Liver (tissue), 9 donors: ENCODE data around the gene DYNLL2. TPM values are rescaled to one million over a fixed set of nuclear protein-coding genes. Genes with fewer than 3 reads are reported as not detected.
"Not testable (repeated sequence)": the region's sequence is repeated elsewhere in the genome, so short reads cannot be mapped to it uniquely, and the experiment has no call there.

Source experiments
- DNase-seq: peaks from one replicate; pipeline ENCODE4 v3.0.0-alpha.2; 2017; ENCODE audit warnings: low spot score
- H3K27ac ChIP-seq, 2 donors: one replicate each; pipeline ENCODE4 v1.7.0; 2013; ENCODE audit warnings: inconsistent platforms in 2 of 2, low read length in 2 of 2, control low read depth in 1 of 2, low read depth in 1 of 2, mild to moderate bottlenecking in 1 of 2
- H3K27me3 ChIP-seq, 4 donors: one replicate each; pipeline versions ENCODE4 v1.6.1 to v1.7.0; 2013; ENCODE audit warnings: low read length in 3 of 4, inconsistent platforms in 1 of 4, mild to moderate bottlenecking in 1 of 4, moderate library complexity in 1 of 4; ENCODE audit not compliant: control insufficient read depth in 4 of 4, insufficient read depth in 4 of 4
- H3K36me3 ChIP-seq, 4 donors: one replicate each; pipeline versions ENCODE4 v1.6.1 to v1.7.0; 2013; ENCODE audit warnings: low read length in 3 of 4, mild to moderate bottlenecking in 3 of 4, low read depth in 1 of 4, moderate library complexity in 1 of 4; ENCODE audit not compliant: control insufficient read depth in 4 of 4, insufficient read depth in 3 of 4
- H3K4me1 ChIP-seq, 4 donors: one replicate each; pipeline versions ENCODE4 v1.6.1 to v1.7.0; 2013; ENCODE audit warnings: low read length in 3 of 4, mild to moderate bottlenecking in 3 of 4, moderate library complexity in 1 of 4; ENCODE audit not compliant: control insufficient read depth in 4 of 4, insufficient read depth in 4 of 4
- H3K4me3 ChIP-seq, 3 donors: one replicate each; pipeline versions ENCODE4 v1.6.1 to v1.7.0; 2013; ENCODE audit warnings: low read length in 3 of 3, control low read depth in 1 of 3, low read depth in 1 of 3, mild to moderate bottlenecking in 1 of 3
- H3K9ac ChIP-seq, 2 donors: one replicate each; pipeline ENCODE4 v1.7.0; 2013; ENCODE audit warnings: low read length in 2 of 2, mild to moderate bottlenecking in 2 of 2, moderate library complexity in 2 of 2, control low read depth in 1 of 2, low read depth in 1 of 2
- H3K9me3 ChIP-seq, 4 donors: one replicate each; pipeline versions ENCODE4 v1.6.1 to v1.7.0; 2013; ENCODE audit warnings: low read length in 3 of 4; ENCODE audit not compliant: control insufficient read depth in 4 of 4
- FOXA1 ChIP-seq: IDR thresholded peaks from 2 replicates; pipeline ENCODE4 v1.6.1; 2016; ENCODE audit warnings: antibody characterized with exemption
- GABPA ChIP-seq, 2 donors: IDR thresholded peaks in 1 of 2; conservative IDR thresholded peaks in 1 of 2; 2 replicates each; pipeline ENCODE4 v1.6.1; 2016; ENCODE audit warnings: antibody characterized with exemption in 2 of 2, mild to moderate bottlenecking in 1 of 2, moderate library complexity in 1 of 2
- HNF4A ChIP-seq, 2 donors: conservative IDR thresholded peaks; 2 replicates each; pipeline ENCODE4 v1.6.1; 2016; ENCODE audit warnings: antibody characterized with exemption in 2 of 2, mild to moderate bottlenecking in 2 of 2
- HNF4G ChIP-seq: IDR thresholded peaks from 2 replicates; pipeline ENCODE4 v1.6.1; 2016; ENCODE audit warnings: antibody characterized with exemption
- NR2F2 ChIP-seq: IDR thresholded peaks from 2 replicates; pipeline ENCODE4 v1.6.1; 2016; ENCODE audit warnings: antibody characterized with exemption
- RAD21 ChIP-seq, 2 donors: IDR thresholded peaks; 2 replicates each; pipeline ENCODE4 v1.6.1; 2016; ENCODE audit warnings: antibody characterized with exemption in 2 of 2, mild to moderate bottlenecking in 2 of 2
- SP1 ChIP-seq: IDR thresholded peaks from 2 replicates; pipeline ENCODE4 v1.6.1; 2018; ENCODE audit warnings: antibody characterized with exemption, mild to moderate bottlenecking
- TAF1 ChIP-seq: conservative IDR thresholded peaks from 2 replicates; pipeline ENCODE4 v1.6.1; 2016; ENCODE audit warnings: antibody characterized with exemption, mild to moderate bottlenecking
- WGBS: extraction: QIAGEN DNeasy Blood & Tissue Kit; methylation state at CpG from one replicate; pipeline ENCODE4 v1.1.7; 2013; 5-methylcytosine and 5-hydroxymethylcytosine counted together
- polyA plus RNA-seq, 2 donors: library from polyadenylated mRNA; stranded (reverse) in 1 of 2; unstranded in 1 of 2; fragments of 200-250 nt in 1 of 2; fragments of >200 nt in 1 of 2; fragmentation: Nextera tagmentation in 1 of 2; extraction: Ambion mirVana in 1 of 2; gene quantifications; one replicate each; pipeline versions ENCODE4 v1.2.1 to v1.2.3, GENCODE V29; 2013 to 2015
- total RNA-seq, 2 donors: library from RNA; depleted of rRNA; stranded (reverse); fragments of >200 nt; gene quantifications; one replicate each; pipeline ENCODE4 v1.2.3, GENCODE V29; 2014
- TF ChIP-seq, protein P1 (sequence below): IDR thresholded peaks from 2 replicates; pipeline ENCODE4 v1.6.1; 2016; ENCODE audit warnings: antibody characterized with exemption
- TF ChIP-seq, protein P2 (sequence below): fragments of 150-350 bp; IDR thresholded peaks from 2 replicates; pipeline ENCODE4 v1.5.1; 2017; ENCODE audit warnings: improper control_type of control experiment, low read depth, low read length; ENCODE audit not compliant: missing input control
- donor health status: healthy.
- donor health status: healthy.
- donor health status: healthy.
- donor health status: healthy.
- donor health status: healthy.

DYNLL2 gene
- total and polyA plus RNA-seq, 4 donors, result 3.2 to 22.1 (median 14.1) TPM

DNA sequence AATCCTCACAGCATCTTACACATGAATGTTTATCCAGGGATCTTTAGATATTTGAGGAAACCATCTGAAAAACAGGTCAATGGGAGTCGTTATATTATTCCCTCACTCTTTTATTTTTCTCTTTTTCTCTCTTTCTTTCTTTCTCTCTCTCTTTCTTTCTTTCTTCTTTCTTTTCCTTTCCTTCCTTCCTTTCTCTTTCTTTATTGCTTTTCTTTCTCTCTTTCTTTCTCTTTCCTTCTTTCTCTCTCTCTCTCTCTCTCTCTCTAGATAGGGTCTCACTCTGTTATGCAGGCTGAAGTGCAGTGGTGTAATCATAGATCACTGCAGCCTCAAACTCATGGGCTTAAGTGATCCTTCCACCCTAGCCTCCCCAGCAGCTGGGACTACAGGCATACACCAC lies 44.6 kb downstream of the DYNLL2 start (continued):
- TF ChIP-seq, protein P1, sequence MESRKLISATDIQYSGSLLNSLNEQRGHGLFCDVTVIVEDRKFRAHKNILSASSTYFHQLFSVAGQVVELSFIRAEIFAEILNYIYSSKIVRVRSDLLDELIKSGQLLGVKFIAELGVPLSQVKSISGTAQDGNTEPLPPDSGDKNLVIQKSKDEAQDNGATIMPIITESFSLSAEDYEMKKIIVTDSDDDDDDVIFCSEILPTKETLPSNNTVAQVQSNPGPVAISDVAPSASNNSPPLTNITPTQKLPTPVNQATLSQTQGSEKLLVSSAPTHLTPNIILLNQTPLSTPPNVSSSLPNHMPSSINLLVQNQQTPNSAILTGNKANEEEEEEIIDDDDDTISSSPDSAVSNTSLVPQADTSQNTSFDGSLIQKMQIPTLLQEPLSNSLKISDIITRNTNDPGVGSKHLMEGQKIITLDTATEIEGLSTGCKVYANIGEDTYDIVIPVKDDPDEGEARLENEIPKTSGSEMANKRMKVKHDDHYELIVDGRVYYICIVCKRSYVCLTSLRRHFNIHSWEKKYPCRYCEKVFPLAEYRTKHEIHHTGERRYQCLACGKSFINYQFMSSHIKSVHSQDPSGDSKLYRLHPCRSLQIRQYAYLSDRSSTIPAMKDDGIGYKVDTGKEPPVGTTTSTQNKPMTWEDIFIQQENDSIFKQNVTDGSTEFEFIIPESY, result no peak
- TF ChIP-seq, protein P2, sequence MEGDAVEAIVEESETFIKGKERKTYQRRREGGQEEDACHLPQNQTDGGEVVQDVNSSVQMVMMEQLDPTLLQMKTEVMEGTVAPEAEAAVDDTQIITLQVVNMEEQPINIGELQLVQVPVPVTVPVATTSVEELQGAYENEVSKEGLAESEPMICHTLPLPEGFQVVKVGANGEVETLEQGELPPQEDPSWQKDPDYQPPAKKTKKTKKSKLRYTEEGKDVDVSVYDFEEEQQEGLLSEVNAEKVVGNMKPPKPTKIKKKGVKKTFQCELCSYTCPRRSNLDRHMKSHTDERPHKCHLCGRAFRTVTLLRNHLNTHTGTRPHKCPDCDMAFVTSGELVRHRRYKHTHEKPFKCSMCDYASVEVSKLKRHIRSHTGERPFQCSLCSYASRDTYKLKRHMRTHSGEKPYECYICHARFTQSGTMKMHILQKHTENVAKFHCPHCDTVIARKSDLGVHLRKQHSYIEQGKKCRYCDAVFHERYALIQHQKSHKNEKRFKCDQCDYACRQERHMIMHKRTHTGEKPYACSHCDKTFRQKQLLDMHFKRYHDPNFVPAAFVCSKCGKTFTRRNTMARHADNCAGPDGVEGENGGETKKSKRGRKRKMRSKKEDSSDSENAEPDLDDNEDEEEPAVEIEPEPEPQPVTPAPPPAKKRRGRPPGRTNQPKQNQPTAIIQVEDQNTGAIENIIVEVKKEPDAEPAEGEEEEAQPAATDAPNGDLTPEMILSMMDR, result no peak
- TF ChIP-seq RAD21 (IDR thresholded peaks at IDR 0.05), result no peak
- TF ChIP-seq HNF4G, result no peak
- no peak for TF ChIP-seq SP1
- no peak for TF ChIP-seq NR2F2

DNA sequence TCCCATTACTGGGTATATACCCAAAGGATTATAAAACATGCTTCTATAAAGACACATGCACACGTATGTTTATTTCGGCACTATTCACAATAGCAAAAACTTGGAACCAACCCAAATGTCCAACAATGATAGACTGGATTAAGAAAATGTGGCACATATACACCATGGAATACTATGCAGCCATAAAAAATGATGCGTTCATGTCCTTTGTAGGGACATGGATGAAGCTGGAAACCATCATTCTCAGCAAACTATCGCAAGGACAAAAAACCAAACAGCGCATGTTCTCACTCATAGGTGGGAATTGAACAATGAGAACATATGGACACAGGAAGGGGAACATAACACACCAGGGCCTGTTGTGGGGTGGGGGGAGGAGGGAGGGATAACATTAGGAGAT lies 49.5 kb downstream of the DYNLL2 start:
- not testable (repeated sequence) for DNase-seq, H3K9me3 ChIP-seq, H3K27ac ChIP-seq, H3K4me3 ChIP-seq, H3K9ac ChIP-seq, H3K36me3 ChIP-seq, H3K4me1 ChIP-seq
- 96% methylated on average over 5 of the region's 5 CpGs for WGBS
- H3K27me3 ChIP-seq, result peaks cover 0 to 10% (median 0%) of the 10 kb centered on the region in 4 donors

DNA sequence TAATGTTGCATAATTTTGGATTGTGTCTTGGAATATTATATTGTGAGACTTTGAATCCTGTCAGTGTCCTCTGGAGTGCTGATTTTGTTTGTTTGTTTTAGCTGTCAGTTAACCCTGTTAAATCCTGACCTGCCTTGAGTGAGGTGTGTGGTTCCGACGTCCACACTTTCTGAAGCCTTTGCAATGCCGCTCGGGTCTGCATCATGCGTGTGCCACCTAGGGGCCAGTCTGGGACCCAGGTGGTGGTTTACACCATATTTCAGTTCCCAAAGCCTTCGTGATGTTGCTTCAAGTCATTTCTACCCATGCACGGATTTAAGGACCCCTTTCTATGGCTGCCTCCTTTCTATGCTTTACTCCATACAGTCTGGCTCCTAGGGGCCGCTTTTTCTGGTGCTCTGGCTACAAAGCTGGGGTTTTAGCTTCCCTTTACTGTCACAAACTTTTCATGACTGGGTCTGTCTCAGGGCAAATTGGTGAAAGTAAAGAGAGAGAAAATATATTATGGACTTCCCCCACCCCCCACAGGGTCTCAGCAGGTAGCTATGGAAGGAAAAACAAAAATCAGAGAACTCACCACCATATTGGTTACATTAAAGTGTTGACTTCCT lies 53.6 kb downstream of the DYNLL2 start:
- no peaks in the 10 kb centered on the region for H3K9me3 ChIP-seq
- H3K4me3 ChIP-seq, result no peak overlapping the region
- no peak overlapping the region for H3K27ac ChIP-seq
- peak; percentile 42 to 57 for TF ChIP-seq RAD21 (IDR thresholded peaks at IDR 0.05)
- TF ChIP-seq, protein P1, result no peak
- TF ChIP-seq FOXA1, result no peak
- TF ChIP-seq HNF4A (conservative IDR thresholded peaks at IDR 0.05), result no peak
- TF ChIP-seq GABPA (IDR thresholded peaks at IDR 0.05 in 1 of 2, conservative IDR thresholded peaks at IDR 0.05 in 1 of 2), result no peak
- no peak for TF ChIP-seq TAF1
- TF ChIP-seq, protein P2, result peak; percentile 34
- no peak overlapping the region for H3K9ac ChIP-seq
- no peak for DNase-seq
- WGBS, result 24% methylated on average over 8 of the region's 8 CpGs
- H3K4me1 ChIP-seq, result no peaks in the 10 kb centered on the region
- H3K36me3 ChIP-seq, result no peaks in the 10 kb centered on the region
- peaks cover 0 to 7% (median under 1%) of the 10 kb centered on the region in 4 donors for H3K27me3 ChIP-seq
